Activated CD4-positive, alpha-beta T cell treated with anti-CD3 and anti-CD28 coated beads for 4 hours (primary cell): ENCODE results near the gene TBXAS1.
"Not testable (repeated sequence)": the region's sequence is repeated elsewhere in the genome, so short reads cannot be mapped to it uniquely, and the experiment has no call there.

Experiments used
- DNase-seq, 2 donors: peaks; one replicate each; pipeline ENCODE4 v3.0.0-alpha.2; 2020

Gene TBXAS1

GRCh38 chr7:139916717-139917395, 87.8 kb downstream of the TBXAS1 start:
- DNase-seq = no peak

DNA sequence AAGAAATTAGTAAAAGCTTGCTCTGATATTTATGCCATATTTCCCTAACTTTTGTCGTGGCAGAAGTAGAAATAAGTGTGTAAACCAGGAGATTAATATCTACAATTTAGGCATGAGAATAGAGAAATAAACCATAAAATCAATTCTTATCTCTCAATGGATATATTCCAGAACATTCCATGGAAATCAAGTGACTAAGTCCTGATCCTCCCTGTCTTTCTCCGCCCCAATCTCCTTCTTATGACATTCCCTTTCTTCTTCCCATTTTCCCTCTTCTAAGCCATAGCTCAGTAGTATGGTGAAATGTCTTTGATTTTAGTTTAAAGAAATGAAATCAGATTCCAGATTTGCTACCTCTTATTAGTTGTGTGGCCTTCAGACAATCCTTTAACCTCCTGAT, 88.8 kb downstream of the TBXAS1 start:
- DNase-seq = no peak

GRCh38 chr7:139918480-139918879, 89.4 kb downstream of the TBXAS1 start:
- DNase-seq = no peak

GRCh38 chr7:139923090-139923489, 94.0 kb downstream of the TBXAS1 start:
- no peak for DNase-seq

DNA sequence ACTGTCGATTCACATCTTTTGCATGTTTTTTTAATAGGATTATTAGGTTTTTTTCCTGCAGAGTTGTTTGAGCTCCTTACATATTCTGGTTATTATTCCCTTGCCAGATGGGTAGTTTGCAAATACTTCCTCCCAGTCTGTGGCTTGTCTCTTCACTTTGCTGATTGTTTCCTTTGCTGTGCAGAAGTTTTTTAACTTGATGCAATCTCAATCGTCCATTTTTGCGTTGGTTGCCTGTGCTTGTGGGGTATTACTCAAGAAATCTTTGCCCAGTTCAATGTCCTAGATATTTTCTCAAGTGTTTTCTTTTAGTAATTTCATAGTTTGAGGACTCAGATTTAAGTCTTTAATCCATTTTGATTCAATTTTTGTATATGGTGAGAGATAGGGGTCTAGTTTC, 95.4 kb downstream of the TBXAS1 start:
- DNase-seq = no peak

GRCh38 chr7:139929221-139929620, 100.2 kb downstream of the TBXAS1 start:
- not testable (repeated sequence) for DNase-seq

- no peak for DNase-seq
Observed at GRCh38 chr7:139930286-139930965, 101.4 kb downstream of the TBXAS1 start.

DNA sequence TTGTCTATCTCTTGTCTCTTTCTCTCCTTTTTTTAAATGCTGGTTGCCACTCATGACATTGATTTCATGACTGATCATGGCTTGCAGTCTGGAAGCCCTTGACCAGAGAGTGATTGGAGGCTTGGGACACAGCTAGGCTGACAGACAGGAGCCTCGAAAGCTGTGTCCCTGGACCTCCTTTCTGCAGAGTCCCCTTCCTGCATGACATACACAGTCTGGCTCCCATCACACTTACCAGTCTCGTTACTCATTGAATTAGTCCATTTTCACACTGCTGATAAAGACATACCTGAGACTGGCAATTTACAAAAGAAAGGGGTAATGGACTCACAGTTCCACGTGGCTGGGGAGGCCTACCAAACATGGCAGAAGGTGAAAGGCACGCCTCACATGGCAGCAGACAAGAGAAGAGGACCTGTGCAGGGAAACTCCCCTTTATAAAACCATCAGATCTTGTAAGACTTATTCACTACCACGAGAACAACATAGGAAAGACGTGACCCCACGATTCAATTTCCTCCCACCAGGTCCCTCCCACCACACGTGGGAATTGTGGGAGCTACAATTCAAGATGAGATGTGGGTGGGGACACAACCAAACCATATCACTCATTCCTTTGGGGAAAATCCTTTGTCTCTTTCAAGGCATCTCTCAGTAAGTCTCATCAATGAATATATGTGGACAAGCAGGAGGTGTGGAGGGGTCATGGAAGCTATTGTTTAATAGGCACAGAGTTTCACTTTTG, 102.3 kb downstream of the TBXAS1 start:
- DNase-seq = no peak

DNA sequence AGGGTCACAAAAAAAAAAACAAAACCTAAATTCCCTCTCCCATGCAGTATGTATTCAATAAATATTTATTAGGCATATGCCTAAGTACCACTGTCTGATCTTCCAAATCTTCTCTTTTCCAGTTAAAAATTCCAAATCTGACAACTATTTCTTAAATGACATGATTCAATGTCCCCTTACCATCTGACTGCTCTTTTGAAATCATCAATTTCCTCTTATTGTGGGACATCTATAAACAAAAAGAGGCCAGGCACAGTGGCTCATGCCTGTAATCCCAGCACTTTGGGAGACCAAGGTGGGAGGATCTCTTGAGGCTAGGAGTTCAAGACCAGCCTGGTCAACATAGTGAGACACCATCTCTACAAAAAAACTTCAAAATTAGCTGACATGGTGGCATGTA, 103.5 kb downstream of the TBXAS1 start:
- no peak for DNase-seq

- no peak for DNase-seq
Observed at GRCh38 chr7:139936760-139937310, 107.8 kb downstream of the TBXAS1 start.

DNA sequence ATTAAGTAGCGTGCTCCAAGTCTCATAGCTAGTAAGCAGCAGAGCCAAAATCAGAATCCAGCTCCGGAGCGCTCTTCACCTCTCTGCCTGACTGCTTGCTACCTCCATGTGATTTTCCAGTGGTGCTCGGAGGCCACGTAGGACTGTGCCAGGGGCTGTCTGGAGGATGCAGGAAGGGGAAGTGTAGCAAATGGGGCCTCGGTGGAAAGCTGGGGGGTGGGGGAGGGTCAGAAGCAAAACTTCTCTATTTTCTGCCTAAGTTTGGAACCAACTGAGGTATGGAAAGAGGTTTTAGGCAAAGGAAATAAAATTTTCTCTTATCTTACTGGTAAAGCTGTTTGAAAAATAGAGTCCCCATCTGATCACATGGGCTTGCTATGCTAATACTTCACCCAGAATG, 108.7 kb downstream of the TBXAS1 start:
- DNase-seq = no peak

DNA sequence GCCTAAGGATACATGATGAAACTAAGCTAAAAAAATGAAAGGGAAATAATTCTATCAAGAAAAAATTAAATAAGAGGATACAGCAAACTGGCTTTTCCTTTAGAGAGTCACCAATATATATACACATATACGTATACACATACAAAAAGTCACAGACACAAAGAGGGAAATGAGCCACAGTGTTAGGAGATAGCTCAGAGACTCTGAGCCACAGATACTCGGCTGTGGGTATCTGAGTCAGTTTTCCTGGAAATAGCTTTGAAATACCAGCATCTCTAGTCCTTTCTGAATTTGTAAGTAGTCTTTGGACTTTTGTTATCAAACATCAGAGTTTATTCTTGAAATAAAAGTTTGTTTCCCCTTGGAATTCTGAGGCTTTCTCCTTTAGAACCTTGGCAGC, 111.8 kb downstream of the TBXAS1 start:
- no peak for DNase-seq

DNA sequence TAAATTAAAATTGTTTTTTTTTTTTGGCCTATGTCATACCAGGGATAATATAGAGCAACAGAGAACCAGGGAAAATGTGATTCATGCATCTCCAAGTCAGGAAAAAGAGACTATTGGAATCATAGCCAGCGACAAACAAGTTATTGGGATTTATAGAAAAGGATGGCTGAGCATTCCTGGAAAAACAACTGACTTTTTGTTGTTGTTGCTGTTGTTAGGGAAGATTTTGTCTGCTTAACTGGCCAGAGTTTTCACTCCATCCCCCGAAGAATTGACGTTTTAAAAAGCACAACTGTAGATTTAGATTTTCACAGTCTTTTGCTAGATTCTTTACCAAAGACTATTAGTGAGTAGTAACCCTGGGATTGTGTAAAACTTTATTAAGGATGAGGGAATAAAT, 112.4 kb downstream of the TBXAS1 start:
- DNase-seq = no peak

DNA sequence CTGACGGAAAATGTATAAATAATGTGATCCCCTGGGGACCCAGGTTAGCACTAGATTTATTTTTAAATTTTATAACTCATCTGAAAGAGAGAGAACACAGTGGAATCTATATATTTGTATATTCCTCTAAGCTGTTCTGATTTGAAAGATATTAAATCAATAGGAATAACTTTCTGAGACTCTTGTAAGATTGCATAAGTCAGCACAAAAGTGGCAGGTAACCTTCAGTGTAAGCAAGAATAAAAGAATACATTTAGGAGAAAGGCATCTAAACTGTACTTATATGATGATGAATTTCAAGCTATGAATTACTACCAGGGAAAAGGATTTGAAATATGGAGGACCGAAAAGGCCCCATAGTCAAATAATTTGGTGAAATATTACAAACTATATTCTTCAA, 112.8 kb downstream of the TBXAS1 start:
- no peak for DNase-seq

DNA sequence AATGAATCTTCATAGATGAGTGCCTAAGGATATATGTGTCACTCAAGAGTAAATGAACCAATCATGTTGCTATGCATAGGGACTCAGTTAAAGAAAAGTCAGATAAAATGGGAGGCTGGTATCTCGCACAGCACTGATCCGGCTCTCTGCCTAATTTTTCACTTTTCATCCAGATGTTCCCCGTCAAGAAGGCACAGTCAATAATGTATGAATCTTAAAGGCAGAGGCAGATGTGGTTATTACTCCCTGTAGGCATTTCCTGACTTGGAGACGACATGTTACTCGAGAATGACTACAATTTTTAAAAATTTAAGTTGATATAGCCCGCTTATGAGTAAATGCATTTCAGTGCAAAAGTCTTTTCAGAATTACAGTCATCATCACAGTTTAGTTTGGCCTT, 113.6 kb downstream of the TBXAS1 start:
- DNase-seq = no peak

- no peak for DNase-seq
Observed at GRCh38 chr7:139943401-139943800, 114.3 kb downstream of the TBXAS1 start.

- DNase-seq = no peak
Observed at GRCh38 chr7:139944248-139944647, 115.2 kb downstream of the TBXAS1 start.

GRCh38 chr7:139946533-139946932, 117.5 kb downstream of the TBXAS1 start:
- DNase-seq = no peak

GRCh38 chr7:139947021-139947420, 118.0 kb downstream of the TBXAS1 start:
- no peak for DNase-seq

DNA sequence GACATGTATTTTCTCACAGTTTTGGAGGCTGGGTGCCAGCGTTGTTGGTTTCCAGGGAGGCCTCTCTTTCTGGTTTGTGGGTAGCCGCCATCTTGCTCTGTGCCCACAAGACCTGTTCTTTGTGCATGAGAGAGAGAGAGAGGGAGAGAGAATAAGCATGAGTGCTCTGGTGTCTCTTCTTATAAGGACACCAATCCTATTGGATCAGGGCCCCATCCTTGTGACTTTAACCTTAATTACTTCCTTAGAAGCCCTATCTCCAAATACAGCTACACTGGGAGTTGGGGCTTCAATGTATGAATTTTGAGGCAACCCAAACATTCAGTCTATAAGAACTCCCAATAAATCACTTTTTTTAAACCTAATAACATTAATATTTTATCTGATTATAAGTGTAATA, 119.1 kb downstream of the TBXAS1 start:
- no peak for DNase-seq

GRCh38 chr7:139948587-139949335, 119.7 kb downstream of the TBXAS1 start:
- no peak for DNase-seq

GRCh38 chr7:139949629-139950028, 120.6 kb downstream of the TBXAS1 start:
- no peak for DNase-seq
